ENCODE results near the gene CCT7. TPM values are rescaled to one million over a fixed set of nuclear protein-coding genes. Genes with fewer than 3 reads are reported as not detected.
"Not testable (repeated sequence)": the region's sequence is repeated elsewhere in the genome, so short reads cannot be mapped to it uniquely, and the experiment has no call there.

Gene CCT7
- total RNA-seq, 2 experiments from 2014 or later, result 362 to 449 TPM

GRCh38 chr2:73259704-73260337, 25.7 kb downstream of the CCT7 start:
- H3K4me3 Mint-ChIP-seq, result no peak overlapping the region
- peaks cover 4% of the 10 kb centered on the region for H3K4me1 Mint-ChIP-seq
- ATAC-seq (no peak), DNase-seq (no peak)
- peaks cover 2% of the 10 kb centered on the region for H3K36me3 Mint-ChIP-seq
- no peaks in the 10 kb centered on the region for H3K27me3 Mint-ChIP-seq
- CTCF ChIA-PET, result interaction anchor here (1.0 kb wide), 2 partner anchors 47 to 82 kb away, joined by 3 read pairs; no protein-coding TSS in a partner anchor
- no peaks in the 10 kb centered on the region for H3K9me3 Mint-ChIP-seq (ENCODE audit: low read depth)
- H3K27ac Mint-ChIP-seq, result no peak overlapping the region

DNA sequence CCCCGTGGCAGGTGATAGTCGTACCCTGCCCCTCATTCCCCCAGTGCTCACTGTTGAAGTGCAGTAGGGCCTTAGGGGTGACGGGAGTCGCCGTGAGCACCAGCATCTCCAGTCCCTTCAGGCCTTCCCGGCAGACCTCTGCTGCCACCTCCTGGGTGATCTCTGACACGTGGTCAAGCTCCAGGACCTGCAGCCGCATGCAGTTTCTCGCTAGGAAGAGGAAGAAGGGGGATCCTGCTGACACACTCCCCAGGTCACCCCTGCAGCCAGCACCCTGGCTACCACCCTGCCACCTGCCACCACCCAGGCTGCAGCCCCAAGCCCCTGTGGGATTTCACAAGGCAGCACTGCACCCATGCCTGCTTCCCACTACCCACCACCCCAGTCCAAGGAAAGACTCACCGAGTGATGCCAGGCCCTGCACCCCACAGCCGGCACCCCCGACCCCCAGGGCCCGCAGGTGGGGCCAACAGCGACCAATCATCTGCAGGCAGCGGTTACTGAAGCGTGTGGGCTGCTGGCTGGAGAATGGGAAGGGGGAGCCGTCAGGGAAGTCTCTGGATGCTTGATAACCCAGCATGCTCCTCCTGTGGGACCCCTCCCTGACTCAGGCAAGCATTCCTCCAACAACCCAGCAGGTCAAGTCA, 26.4 kb downstream of the CCT7 start:
- Mint-ChIP-seq H3K27ac (no peak overlapping the region), H3K4me3 (no peak overlapping the region), H3K9me3 (ENCODE audit: low read depth) (no peaks in the 10 kb centered on the region), H3K36me3 (peaks cover 2% of the 10 kb centered on the region), H3K4me1 (peaks cover 4% of the 10 kb centered on the region), H3K27me3 (no peaks in the 10 kb centered on the region)
- no peak for ATAC-seq
- CTCF ChIA-PET, result interaction anchor here (1.0 kb wide), 2 partner anchors 48 to 83 kb away, joined by 3 read pairs; no protein-coding TSS in a partner anchor
- DNase-seq, result peak; percentile 43

- Mint-ChIP-seq H3K27ac (no peak overlapping the region), H3K36me3 (peaks cover 2% of the 10 kb centered on the region), H3K27me3 (no peaks in the 10 kb centered on the region), H3K4me1 (peaks cover 9% of the 10 kb centered on the region), H3K4me3 (no peak overlapping the region), H3K9me3 (ENCODE audit: low read depth) (no peaks in the 10 kb centered on the region)
- CTCF ChIA-PET, result interaction anchor here (1.0 kb wide), 1 partner anchor 28 kb away, joined by 4 read pairs; no protein-coding TSS in a partner anchor
- ATAC-seq (no peak), DNase-seq (no peak)
Measured at GRCh38 chr2:73262108-73262651, 28.1 kb downstream of the CCT7 start.

DNA sequence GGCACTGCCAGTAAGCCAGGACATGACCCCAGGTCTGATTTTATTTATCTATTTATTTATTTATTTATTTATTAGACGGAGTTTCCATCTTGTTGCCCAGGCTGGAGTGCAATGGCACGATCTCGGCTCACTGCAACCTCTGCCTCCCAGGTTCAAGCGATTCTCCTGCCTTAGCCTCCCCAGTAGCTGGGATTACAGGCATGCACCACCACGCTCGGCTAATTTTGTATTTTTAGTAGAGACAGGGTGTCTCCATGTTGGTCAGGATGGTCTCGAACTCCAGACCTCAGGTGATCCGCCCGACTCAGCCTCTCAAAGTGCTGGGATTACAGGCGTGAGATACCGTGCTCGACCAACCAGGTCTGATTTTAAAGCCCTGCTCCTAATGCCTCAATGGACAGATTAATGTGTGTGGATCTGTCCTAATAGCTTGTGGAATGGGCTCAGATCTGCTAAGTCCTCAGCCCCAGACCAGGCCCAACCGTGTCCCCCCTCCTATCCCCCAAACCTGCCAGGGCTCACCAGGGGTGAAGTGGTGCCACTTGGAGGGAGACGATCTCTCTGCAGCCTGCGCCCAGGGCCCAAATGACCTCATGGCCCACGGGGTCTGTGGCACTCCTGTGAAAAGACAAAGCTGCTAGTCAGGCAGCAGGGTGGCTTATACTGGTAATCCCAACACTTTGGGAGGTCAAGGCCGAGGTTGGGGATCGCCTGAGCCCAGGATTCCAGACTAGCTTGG, 28.8 kb downstream of the CCT7 start:
- DNase-seq; H3K27me3 Mint-ChIP-seq; H3K9me3 Mint-ChIP-seq (ENCODE audit: low read depth); ATAC-seq; CTCF ChIA-PET; H3K4me3 Mint-ChIP-seq; H3K27ac Mint-ChIP-seq; H3K36me3 Mint-ChIP-seq: not testable (repeated sequence)
- peaks cover 14% of the 10 kb centered on the region for H3K4me1 Mint-ChIP-seq

GRCh38 chr2:73263540-73264331, 29.6 kb downstream of the CCT7 start:
- no peak overlapping the region for H3K27ac Mint-ChIP-seq
- no peak for ATAC-seq
- H3K4me3 Mint-ChIP-seq, result no peak overlapping the region
- H3K27me3 Mint-ChIP-seq, result no peaks in the 10 kb centered on the region
- H3K36me3 Mint-ChIP-seq, result peaks cover 8% of the 10 kb centered on the region
- DNase-seq, result no peak
- H3K9me3 Mint-ChIP-seq (ENCODE audit: low read depth), result no peaks in the 10 kb centered on the region
- peaks cover 21% of the 10 kb centered on the region for H3K4me1 Mint-ChIP-seq
- CTCF ChIA-PET, result no interaction called here

DNA sequence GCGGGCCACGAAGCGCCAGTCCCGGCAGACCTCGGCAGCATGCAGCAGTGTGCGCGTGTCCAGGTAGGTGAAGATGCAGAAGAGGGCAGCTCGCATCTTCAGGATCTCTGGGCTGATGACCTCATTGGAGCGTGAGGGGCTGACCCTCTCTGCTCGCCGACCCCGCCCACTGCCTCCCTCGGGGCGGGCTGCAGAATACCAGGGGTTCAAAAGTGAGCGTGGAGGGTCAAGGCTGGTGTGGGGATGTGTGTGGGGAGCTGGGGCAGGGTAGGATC, 30.2 kb downstream of the CCT7 start:
- CTCF ChIA-PET, result no interaction called here
- DNase-seq (no peak), ATAC-seq (no peak)
- Mint-ChIP-seq H3K4me1 (peaks cover 20% of the 10 kb centered on the region), H3K9me3 (ENCODE audit: low read depth) (no peaks in the 10 kb centered on the region), H3K27me3 (no peaks in the 10 kb centered on the region), H3K27ac (no peak overlapping the region), H3K36me3 (peaks cover 8% of the 10 kb centered on the region), H3K4me3 (no peak overlapping the region)

DNA sequence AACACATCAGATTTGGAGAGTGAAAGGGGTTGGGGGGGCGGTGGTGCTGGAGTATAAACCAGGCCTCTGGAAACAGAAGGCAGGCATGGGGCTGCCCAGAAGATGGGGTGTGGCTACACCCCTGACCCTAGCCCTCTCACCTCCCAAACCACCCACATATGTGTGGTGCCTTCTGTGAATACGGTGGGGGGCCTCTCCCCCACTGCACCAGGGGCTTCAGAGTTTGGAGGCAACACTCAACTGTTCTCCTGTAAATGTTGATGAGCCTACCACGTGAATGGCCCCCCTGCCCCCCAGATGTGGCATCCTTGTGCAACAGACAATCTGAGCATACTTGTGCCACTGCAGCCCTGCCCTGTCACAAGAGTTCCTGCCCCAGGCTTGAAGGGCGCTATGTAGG, 30.7 kb downstream of the CCT7 start:
- Mint-ChIP-seq H3K9me3 (ENCODE audit: low read depth) (no peaks in the 10 kb centered on the region), H3K36me3 (peaks cover 8% of the 10 kb centered on the region), H3K4me3 (no peak overlapping the region), H3K27me3 (no peaks in the 10 kb centered on the region), H3K27ac (no peak overlapping the region), H3K4me1 (peaks cover 22% of the 10 kb centered on the region)
- DNase-seq, result no peak
- CTCF ChIA-PET, result no interaction called here
- ATAC-seq, result no peak

DNA sequence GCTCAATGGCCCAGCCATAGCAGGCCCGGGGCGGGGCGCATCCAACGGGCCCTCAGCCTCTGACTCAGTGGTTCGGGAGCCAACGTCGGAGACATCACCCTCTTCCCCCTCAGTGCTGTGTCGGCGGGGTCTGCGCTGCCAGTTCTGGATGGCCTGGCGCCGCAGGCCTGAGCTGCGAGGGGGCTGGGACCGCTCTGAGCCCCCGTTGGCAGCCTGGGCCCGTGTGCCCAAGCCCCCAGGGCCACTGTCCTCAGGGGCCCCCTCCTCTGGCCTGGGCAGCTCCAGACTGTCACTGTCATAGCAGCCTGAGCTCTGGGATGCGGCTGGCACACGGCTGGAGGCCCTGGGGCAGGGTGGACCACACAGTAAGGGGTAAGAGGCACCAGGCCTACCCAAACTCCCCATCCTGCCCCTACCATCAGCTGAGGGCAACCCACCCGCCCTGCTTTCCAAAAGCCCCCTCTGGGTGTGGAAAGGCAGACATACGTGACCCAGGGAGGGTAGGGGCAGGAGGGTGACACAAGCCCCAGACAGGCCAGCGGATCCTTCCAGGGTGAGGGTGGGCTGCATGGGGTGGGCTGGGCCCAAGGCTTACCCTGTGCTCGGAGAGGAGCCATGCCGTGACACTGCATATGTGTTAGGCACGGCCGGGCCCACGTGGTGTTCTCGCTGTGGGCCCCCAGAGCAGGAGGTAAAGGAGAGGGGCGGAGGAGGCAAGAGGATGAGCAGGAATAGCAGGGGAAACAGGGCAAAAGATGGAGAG, 31.4 kb downstream of the CCT7 start:
- Mint-ChIP-seq H3K4me3 (no peak overlapping the region), H3K4me1 (peaks cover 27% of the 10 kb centered on the region), H3K27me3 (no peaks in the 10 kb centered on the region), H3K36me3 (peaks cover 8% of the 10 kb centered on the region), H3K27ac (no peak overlapping the region), H3K9me3 (ENCODE audit: low read depth) (no peaks in the 10 kb centered on the region)
- DNase-seq, result no peak
- CTCF ChIA-PET, result interaction anchor here (1.6 kb wide), 1 partner anchor 8 kb away, joined by 3 read pairs; no protein-coding TSS in a partner anchor
- ATAC-seq, result no peak

- DNase-seq, result no peak
- Mint-ChIP-seq H3K27me3 (no peaks in the 10 kb centered on the region), H3K36me3 (peaks cover 8% of the 10 kb centered on the region), H3K27ac (no peak overlapping the region), H3K4me3 (no peak overlapping the region), H3K9me3 (ENCODE audit: low read depth) (no peaks in the 10 kb centered on the region), H3K4me1 (peaks cover 29% of the 10 kb centered on the region)
- ATAC-seq, result no peak
- CTCF ChIA-PET, result interaction anchor here (1.6 kb wide), 1 partner anchor 9 kb away, joined by 3 read pairs; no protein-coding TSS in a partner anchor
Measured at GRCh38 chr2:73266061-73266901, 32.2 kb downstream of the CCT7 start.

DNA sequence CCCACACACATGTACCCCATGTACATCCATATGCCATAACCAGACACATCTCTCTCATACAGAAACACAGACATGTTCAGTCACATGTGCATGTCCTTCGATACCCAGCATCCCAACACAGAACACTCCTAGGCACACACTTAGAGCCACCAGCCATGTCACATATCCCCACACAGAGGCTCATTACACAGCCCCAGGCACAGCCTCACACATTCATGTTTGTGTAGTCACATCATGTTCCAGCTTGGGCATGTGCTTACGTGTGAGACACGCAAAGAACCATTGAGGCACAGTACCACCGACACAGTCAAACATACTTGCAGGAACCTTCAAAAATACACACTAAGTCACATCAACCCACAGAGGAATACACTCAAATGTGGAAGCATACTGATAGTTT, 32.9 kb downstream of the CCT7 start:
- CTCF ChIA-PET, result interaction anchor here (1.6 to 2.3 kb wide), 2 partner anchors 9 to 23 kb away, joined by 3 to 12 read pairs; no protein-coding TSS in a partner anchor
- peaks cover 8% of the 10 kb centered on the region for H3K36me3 Mint-ChIP-seq

GRCh38 chr2:73268366-73268829, 34.3 kb downstream of the CCT7 start:
- Mint-ChIP-seq H3K27me3 (no peaks in the 10 kb centered on the region), H3K9me3 (ENCODE audit: low read depth) (no peaks in the 10 kb centered on the region), H3K27ac (peak overlapping the region; percentile 24), H3K36me3 (peaks cover 8% of the 10 kb centered on the region), H3K4me1 (peaks cover 29% of the 10 kb centered on the region), H3K4me3 (peak overlapping the region; percentile 42)
- no peak for ATAC-seq
- no peak for DNase-seq
- CTCF ChIA-PET, result interaction anchor here (0.8 to 2.3 kb wide), 5 partner anchors 10 to 30 kb away, joined by 3 to 12 read pairs (median 4); partner anchors contain the start of gene FBXO41

More for the DNA sequence above, 32.9 kb downstream of the CCT7 start:
- Mint-ChIP-seq H3K4me3 (no peak overlapping the region), H3K9me3 (ENCODE audit: low read depth) (no peaks in the 10 kb centered on the region), H3K4me1 (peaks cover 29% of the 10 kb centered on the region), H3K27ac (no peak overlapping the region), H3K27me3 (no peaks in the 10 kb centered on the region)
- ATAC-seq (no peak), DNase-seq (no peak)

Measured in activated CD8-positive, alpha-beta memory T cell treated with anti-CD3 and anti-CD28 coated beads, Interleukin-2, amount 10 ng/mL, durations not matched to agents 7 days and 5 days (primary cell).